ENCODE measurements around the gene HERC3. TPM values are rescaled to one million over a fixed set of nuclear protein-coding genes. Genes with fewer than 3 reads are reported as not detected.
A peak's percentile ranks its signal among the peaks of the same experiment; 100 is the strongest.

The HERC3 gene
- total RNA-seq, 4 donors from 2014 or later = 37.4 to 75.4 (median 47.8) TPM

- intact Hi-C loops (cut with DNase I) = no loop called here
- Histone ChIP-seq H3K9me3 (no peaks in the 10 kb centered on the region), H3K27me3 (no peaks in the 10 kb centered on the region), H3K36me3 (peaks cover 36 to 39% of the 10 kb centered on the region in 2 donors), H3K4me3 (replicated peaks in 1 of 3) (no peak overlapping the region), H3K4me1 (peaks cover 46 to 49% of the 10 kb centered on the region in 2 donors), H3K27ac (peak overlapping the region in 2 of 3 donors; percentile 82 to 90)
- TF ChIP-seq CTCF (IDR thresholded peaks at IDR 0.05) (no peak), POLR2A (IDR thresholded peaks at IDR 0.05) (no peak)
- 90 to 91% methylated on average over 7 of the region's 7 CpGs for WGBS, 2 donors
- no peak for DNase-seq
These were observed 159.2 kb downstream of the HERC3 start for GRCh38 chr4:88751258-88752075.

- DNase-seq = no peak
- intact Hi-C loops (cut with DNase I) = no loop called here
- TF ChIP-seq CTCF (IDR thresholded peaks at IDR 0.05) (no peak), POLR2A (IDR thresholded peaks at IDR 0.05) (no peak)
- Histone ChIP-seq H3K4me3 (replicated peaks in 1 of 3) (no peak overlapping the region), H3K4me1 (peaks cover 40 to 43% of the 10 kb centered on the region in 2 donors), H3K27ac (peak overlapping the region in 2 of 3 donors; percentile 82 to 90), H3K36me3 (peaks cover 32 to 36% of the 10 kb centered on the region in 2 donors), H3K27me3 (no peaks in the 10 kb centered on the region), H3K9me3 (no peaks in the 10 kb centered on the region)
- 91 to 92% methylated on average over 4 of the region's 4 CpGs for whole genome bisulfite sequencing, 2 donors
These were observed 159.8 kb downstream of the HERC3 start for GRCh38 chr4:88752076-88752463.

GRCh38 chr4:88752754-88753153, 160.5 kb downstream of the HERC3 start:
- DNase-seq = peak; percentile 72 to 80
- 33 to 35% methylated on average over 2 of the region's 2 CpGs for WGBS, 2 donors
- Histone ChIP-seq H3K9me3 (no peaks in the 10 kb centered on the region), H3K4me1 (peaks cover 36 to 42% of the 10 kb centered on the region in 2 donors), H3K36me3 (peaks cover 26 to 30% of the 10 kb centered on the region in 2 donors), H3K27me3 (no peaks in the 10 kb centered on the region), H3K4me3 (replicated peaks in 1 of 3) (no peak overlapping the region), H3K27ac (peak overlapping the region; percentile 82 to 90 (median 84))
- intact Hi-C loops (cut with DNase I) = no loop called here
- TF ChIP-seq POLR2A (IDR thresholded peaks at IDR 0.05) (no peak), CTCF (IDR thresholded peaks at IDR 0.05) (no peak)

GRCh38 chr4:88753658-88754571, 161.6 kb downstream of the HERC3 start:
- Histone ChIP-seq H3K9me3 (no peaks in the 10 kb centered on the region), H3K36me3 (peaks cover 16 to 19% of the 10 kb centered on the region in 2 donors), H3K4me1 (peaks cover 36 to 42% of the 10 kb centered on the region in 2 donors), H3K4me3 (replicated peaks in 1 of 3) (no peak overlapping the region), H3K27ac (peak overlapping the region; percentile 82 to 90 (median 84)), H3K27me3 (no peaks in the 10 kb centered on the region)
- intact Hi-C loops (cut with DNase I) = no loop called here
- DNase-seq = no peak
- TF ChIP-seq CTCF (IDR thresholded peaks at IDR 0.05) (peak in 1 of 6 experiments; percentile 7), POLR2A (IDR thresholded peaks at IDR 0.05) (peak in 1 of 2 donors; percentile 70)
- 38 to 44% methylated on average over 7 of the region's 7 CpGs for WGBS, 2 donors

Measured in thyroid gland (tissue), 4 donors.